PC-3 (cell line): ENCODE results near the gene PSME1. TPM values are rescaled to one million over a fixed set of nuclear protein-coding genes. Genes with fewer than 3 reads are reported as not detected.

Experiments
- ATAC-seq: fragments of 200-7000 bp; cut with Tn5 transposase; 2 replicates; pipeline ENCODE4 v1.9.1; 2020; ENCODE audit warnings: mild to moderate bottlenecking, moderate library complexity
- BruUV-seq: library from RNA; stranded (reverse); fragments of 400-500 nt; replicated peaks from 2 replicates; lab custom pipeline; 2021; lab: Mats Ljungman, UMichigan
- CTCF ChIA-PET: fragments of 300-600 bp; sonication (Branson Sonifier 250); formaldehyde crosslinking; loops from one replicate; lab custom pipeline; 2022; ENCODE audit warnings: antibody characterized with exemption; lab: Charles Lee
- POLR2A ChIA-PET: fragments of 300-600 bp; sonication (Branson Sonifier 250); formaldehyde crosslinking; loops from one replicate; lab custom pipeline; 2022; ENCODE audit warnings: antibody characterized with exemption; ENCODE audit not compliant: unreplicated experiment; lab: Charles Lee
- DNase-seq: peaks from one replicate; pipeline ENCODE4 v3.0.0-alpha.2; 2015
- H2AFZ ChIP-seq: fragments of 300-600 bp; sonication (generic); 2 replicates; pipeline ENCODE4 v1.6.0; 2016; ENCODE audit warnings: antibody characterized with exemption, low read length
- H3F3A ChIP-seq: fragments of 300-600 bp; sonication (generic); one replicate; pipeline ENCODE4 v1.6.0; 2017; ENCODE audit warnings: antibody characterized with exemption, low read length, control low read depth, mild to moderate bottlenecking; ENCODE audit not compliant: unreplicated experiment
- H3K27ac ChIP-seq: fragments of 300-600 bp; sonication (generic); 2 replicates; pipeline ENCODE4 v1.5.1; 2016; ENCODE audit warnings: mild to moderate bottlenecking, low read length
- H3K27me3 ChIP-seq: fragments of 300-600 bp; sonication (generic); 2 replicates; pipeline ENCODE4 v1.6.1; 2016; ENCODE audit warnings: low read length, mixed read lengths
- H3K36me3 ChIP-seq: fragments of 300-600 bp; sonication (generic); 2 replicates; pipeline ENCODE4 v1.6.1; 2016; ENCODE audit warnings: low read depth, mixed run types, low read length, mixed read lengths
- H3K4me1 ChIP-seq: fragments of 300-600 bp; sonication (generic); 2 replicates; pipeline ENCODE4 v1.5.1; 2016; ENCODE audit warnings: low read length; ENCODE audit not compliant: insufficient read depth
- H3K4me2 ChIP-seq: fragments of 300-600 bp; sonication (generic); 2 replicates; pipeline ENCODE4 v1.6.0; 2016; ENCODE audit warnings: low read length
- H3K4me3 ChIP-seq: fragments of 300-600 bp; sonication (generic); 2 replicates; pipeline ENCODE4 v1.5.1; 2016; ENCODE audit warnings: mild to moderate bottlenecking, low read length, mixed read lengths
- H3K79me2 ChIP-seq: fragments of 300-600 bp; sonication (generic); 2 replicates; pipeline ENCODE4 v1.6.1; 2017; ENCODE audit warnings: low read length, mixed read lengths
- H3K9ac ChIP-seq: fragments of 300-600 bp; sonication (generic); 2 replicates; pipeline ENCODE4 v1.6.0; 2016; ENCODE audit warnings: mild to moderate bottlenecking, low read length
- H3K9me2 ChIP-seq: fragments of 300-600 bp; sonication (generic); replicated peaks from 2 replicates; pipeline ENCODE4 v1.6.1; 2016; ENCODE audit warnings: mixed run types, low read length, mixed read lengths
- H3K9me3 ChIP-seq: fragments of 300-600 bp; sonication (generic); 2 replicates; pipeline ENCODE4 v1.6.1; 2016; ENCODE audit warnings: low read length, mixed read lengths
- H4K20me1 ChIP-seq: fragments of 300-600 bp; sonication (generic); 2 replicates; pipeline ENCODE4 v1.6.1; 2016; ENCODE audit warnings: low read length, mixed read lengths
- EZH2 ChIP-seq: fragments of 300-600 bp; sonication (generic); IDR thresholded peaks from one replicate; pipeline ENCODE4 v1.6.1; 2017; ENCODE audit warnings: antibody characterized with exemption, mild to moderate bottlenecking, low read length; ENCODE audit not compliant: unreplicated experiment
- EZH2phosphoT487 ChIP-seq: fragments of 300-600 bp; sonication (generic); IDR thresholded peaks from 2 replicates; pipeline ENCODE4 v1.6.1; 2018; ENCODE audit warnings: mild to moderate bottlenecking, antibody characterized with exemption, low read length, borderline replicate concordance
- intact Hi-C: fragments of 100-400 bp; cut with micrococcal nuclease; formaldehyde crosslinking; loops from 2 replicates; pipeline ENCODE4 v1.9.0; 2023
- total RNA-seq: library from RNA; depleted of rRNA; stranded (reverse); fragments of >200 nt; gene quantifications from 2 replicates; pipeline ENCODE4 v1.2.3, GENCODE V29; 2014
- TF ChIP-seq, protein P1 (sequence below): fragments of 300-600 bp; sonication (generic); conservative IDR thresholded peaks from 2 replicates; pipeline ENCODE4 v1.5.1; 2017; ENCODE audit warnings: antibody characterized with exemption, low read depth, mild to moderate bottlenecking, low read length

Gene PSME1
- total RNA-seq, 1 experiment from 2014 or later = 163 TPM

DNA sequence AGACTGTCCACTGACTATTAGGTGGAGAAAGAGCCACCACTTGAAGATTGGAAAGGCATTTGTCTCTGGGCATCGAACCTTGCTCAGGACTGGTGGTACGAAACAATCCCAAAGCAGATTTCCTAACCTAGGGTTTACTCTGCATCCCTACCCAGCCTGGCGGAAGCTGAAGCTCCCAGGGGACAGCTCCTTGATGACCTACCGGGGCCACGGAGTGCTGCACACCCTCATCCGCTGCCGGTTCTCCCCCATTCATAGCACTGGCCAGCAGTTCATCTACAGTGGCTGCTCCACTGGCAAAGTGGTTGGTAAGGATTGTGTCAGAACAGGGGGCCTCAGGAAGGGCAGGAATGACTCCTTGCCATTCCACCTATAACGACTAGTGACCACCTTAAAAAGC lies 14.8 kb upstream of the PSME1 start:
- Histone ChIP-seq H3K9ac (no peak overlapping the region), H3K4me1 (peaks cover 6% of the 10 kb centered on the region), H4K20me1 (no peaks in the 10 kb centered on the region), H3K9me3 (no peaks in the 10 kb centered on the region), H3K4me2 (no peak overlapping the region), H3K27me3 (no peaks in the 10 kb centered on the region), H3K36me3 (peaks cover 15% of the 10 kb centered on the region), H3K27ac (no peak overlapping the region), H3F3A (no peaks in the 10 kb centered on the region), H3K9me2 (no peaks in the 10 kb centered on the region), H3K79me2 (peaks cover 8% of the 10 kb centered on the region), H3K4me3 (no peak overlapping the region), H2AFZ (no peak overlapping the region)
- ATAC-seq (no peak), DNase-seq (no peak)
- TF ChIP-seq EZH2phosphoT487 (no peak), EZH2 (no peak)
- TF ChIP-seq, protein P1, sequence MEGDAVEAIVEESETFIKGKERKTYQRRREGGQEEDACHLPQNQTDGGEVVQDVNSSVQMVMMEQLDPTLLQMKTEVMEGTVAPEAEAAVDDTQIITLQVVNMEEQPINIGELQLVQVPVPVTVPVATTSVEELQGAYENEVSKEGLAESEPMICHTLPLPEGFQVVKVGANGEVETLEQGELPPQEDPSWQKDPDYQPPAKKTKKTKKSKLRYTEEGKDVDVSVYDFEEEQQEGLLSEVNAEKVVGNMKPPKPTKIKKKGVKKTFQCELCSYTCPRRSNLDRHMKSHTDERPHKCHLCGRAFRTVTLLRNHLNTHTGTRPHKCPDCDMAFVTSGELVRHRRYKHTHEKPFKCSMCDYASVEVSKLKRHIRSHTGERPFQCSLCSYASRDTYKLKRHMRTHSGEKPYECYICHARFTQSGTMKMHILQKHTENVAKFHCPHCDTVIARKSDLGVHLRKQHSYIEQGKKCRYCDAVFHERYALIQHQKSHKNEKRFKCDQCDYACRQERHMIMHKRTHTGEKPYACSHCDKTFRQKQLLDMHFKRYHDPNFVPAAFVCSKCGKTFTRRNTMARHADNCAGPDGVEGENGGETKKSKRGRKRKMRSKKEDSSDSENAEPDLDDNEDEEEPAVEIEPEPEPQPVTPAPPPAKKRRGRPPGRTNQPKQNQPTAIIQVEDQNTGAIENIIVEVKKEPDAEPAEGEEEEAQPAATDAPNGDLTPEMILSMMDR = no peak
- no TSS peak for BruUV-seq
- ChIA-PET CTCF (no interaction called here), POLR2A (no interaction called here)
- intact Hi-C loops = no loop called here

DNA sequence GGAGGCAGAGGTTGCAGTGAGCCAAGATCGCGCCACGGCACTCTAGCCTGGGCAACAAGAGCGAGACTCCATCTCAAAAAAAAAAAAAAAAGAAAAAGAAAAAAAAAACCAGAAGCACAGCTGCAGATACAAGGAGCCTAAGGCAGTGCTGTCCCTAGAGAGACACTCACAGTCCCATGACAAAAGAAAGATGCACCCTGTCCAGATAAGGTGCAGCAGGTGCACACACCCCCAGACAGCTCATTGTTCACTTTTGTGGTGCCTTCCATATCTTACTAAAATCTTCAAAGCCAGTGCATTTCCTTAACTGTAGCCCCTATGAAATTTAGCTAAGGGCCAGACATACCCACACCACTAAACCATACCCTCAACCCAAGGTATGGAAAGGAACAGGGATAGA lies 13.6 kb upstream of the PSME1 start:
- Histone ChIP-seq H4K20me1 (no peaks in the 10 kb centered on the region), H3K4me1 (no peaks in the 10 kb centered on the region), H3K36me3 (peaks cover 15% of the 10 kb centered on the region), H3K27ac (no peak overlapping the region), H3K9ac (no peak overlapping the region), H3K79me2 (no peaks in the 10 kb centered on the region), H3F3A (no peaks in the 10 kb centered on the region), H2AFZ (no peak overlapping the region), H3K4me3 (no peak overlapping the region), H3K9me2 (no peaks in the 10 kb centered on the region), H3K27me3 (no peaks in the 10 kb centered on the region), H3K9me3 (no peaks in the 10 kb centered on the region), H3K4me2 (no peak overlapping the region)
- TF ChIP-seq EZH2 = no peak
- TF ChIP-seq EZH2phosphoT487 = no peak
- TF ChIP-seq, protein P1 = no peak
- no peak for DNase-seq
- BruUV-seq = no TSS peak
- ChIA-PET POLR2A (interaction anchor here (0.5 kb wide), 1 partner anchor 28 kb away, joined by 3 read pairs; the partner anchor contains the start of gene PCK2), CTCF (no interaction called here)
- intact Hi-C loops = no loop called here
- no peak for ATAC-seq

DNA sequence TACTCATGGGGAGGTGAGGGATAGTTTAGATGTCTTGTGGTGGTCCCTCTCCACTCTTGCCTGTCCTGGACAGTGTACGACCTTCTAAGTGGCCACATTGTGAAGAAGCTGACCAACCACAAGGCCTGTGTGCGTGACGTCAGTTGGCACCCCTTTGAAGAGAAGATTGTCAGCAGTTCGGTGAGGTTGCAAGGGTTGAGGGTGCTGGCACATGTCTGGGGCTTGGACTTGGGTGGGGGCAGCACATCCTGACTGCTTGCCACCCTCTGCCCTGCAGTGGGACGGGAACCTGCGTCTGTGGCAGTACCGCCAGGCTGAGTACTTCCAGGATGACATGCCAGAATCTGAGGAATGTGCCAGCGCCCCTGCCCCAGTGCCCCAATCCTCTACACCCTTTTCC lies 13.1 kb upstream of the PSME1 start:
- BruUV-seq = no TSS peak
- DNase-seq (no peak), ATAC-seq (no peak)
- Histone ChIP-seq H3K9me2 (no peaks in the 10 kb centered on the region), H3K79me2 (no peaks in the 10 kb centered on the region), H2AFZ (no peak overlapping the region), H3F3A (no peaks in the 10 kb centered on the region), H4K20me1 (no peaks in the 10 kb centered on the region), H3K27me3 (no peaks in the 10 kb centered on the region), H3K4me2 (no peak overlapping the region), H3K36me3 (peaks cover 15% of the 10 kb centered on the region), H3K4me3 (no peak overlapping the region), H3K9ac (no peak overlapping the region), H3K27ac (no peak overlapping the region), H3K4me1 (no peaks in the 10 kb centered on the region), H3K9me3 (no peaks in the 10 kb centered on the region)
- POLR2A ChIA-PET = no interaction called here
- no peak for TF ChIP-seq EZH2phosphoT487
- TF ChIP-seq, protein P1 = no peak
- no peak for TF ChIP-seq EZH2
- CTCF ChIA-PET = no interaction called here
- intact Hi-C loops = no loop called here
